Suprapubic skin (tissue), 4 donors: ENCODE measurements around the gene CLN5.

Experiments
- EP300 ChIP-seq: sonication (generic); formaldehyde crosslinking; IDR thresholded peaks from one replicate; pipeline ENCODE4 v1.6.1; 2017; ENCODE audit warnings: antibody characterized with exemption
- POLR2A ChIP-seq, 2 donors: fragments of 450-650 bp; IDR thresholded peaks; one replicate each; pipeline ENCODE4 v1.6.1; 2017; ENCODE audit warnings: antibody characterized with exemption in 2 of 2, mild to moderate bottlenecking in 2 of 2, moderate library complexity in 2 of 2
- POLR2AphosphoS5 ChIP-seq, 3 donors: sonication (generic); formaldehyde crosslinking; IDR thresholded peaks; one replicate each; pipeline ENCODE4 v1.6.1; 2017; ENCODE audit warnings: antibody characterized with exemption in 3 of 3
- TF ChIP-seq, protein P1 (sequence below), 2 donors: fragments of 200-600 bp in 1 of 2; fragments of 450-650 bp in 1 of 2; sonication (generic) in 1 of 2; IDR thresholded peaks; one replicate each; pipeline ENCODE4 v1.5.1; 2016 to 2019; ENCODE audit warnings: antibody characterized with exemption in 2 of 2, mild to moderate bottlenecking in 1 of 2, moderate library complexity in 1 of 2

DNA sequence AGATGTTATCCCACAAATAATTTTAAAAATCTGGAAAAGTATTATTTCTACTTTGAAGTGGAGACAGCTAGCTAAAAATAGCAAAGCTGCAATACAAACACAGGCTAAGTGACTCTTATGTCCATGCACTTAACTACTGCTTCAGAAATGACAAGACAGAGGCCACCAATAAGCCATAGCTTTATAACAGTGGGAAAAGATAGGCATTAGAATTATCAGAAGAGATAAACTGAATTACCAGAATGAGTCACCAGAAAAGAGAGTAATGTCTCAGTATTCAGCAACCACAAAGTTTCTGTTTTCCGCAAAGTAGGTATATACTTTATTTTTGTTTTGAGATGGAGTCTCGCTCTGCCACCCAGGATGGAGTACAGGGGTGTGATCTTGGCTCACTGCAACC is 17.1 kb downstream of the CLN5 start:
- TF ChIP-seq, protein P1, sequence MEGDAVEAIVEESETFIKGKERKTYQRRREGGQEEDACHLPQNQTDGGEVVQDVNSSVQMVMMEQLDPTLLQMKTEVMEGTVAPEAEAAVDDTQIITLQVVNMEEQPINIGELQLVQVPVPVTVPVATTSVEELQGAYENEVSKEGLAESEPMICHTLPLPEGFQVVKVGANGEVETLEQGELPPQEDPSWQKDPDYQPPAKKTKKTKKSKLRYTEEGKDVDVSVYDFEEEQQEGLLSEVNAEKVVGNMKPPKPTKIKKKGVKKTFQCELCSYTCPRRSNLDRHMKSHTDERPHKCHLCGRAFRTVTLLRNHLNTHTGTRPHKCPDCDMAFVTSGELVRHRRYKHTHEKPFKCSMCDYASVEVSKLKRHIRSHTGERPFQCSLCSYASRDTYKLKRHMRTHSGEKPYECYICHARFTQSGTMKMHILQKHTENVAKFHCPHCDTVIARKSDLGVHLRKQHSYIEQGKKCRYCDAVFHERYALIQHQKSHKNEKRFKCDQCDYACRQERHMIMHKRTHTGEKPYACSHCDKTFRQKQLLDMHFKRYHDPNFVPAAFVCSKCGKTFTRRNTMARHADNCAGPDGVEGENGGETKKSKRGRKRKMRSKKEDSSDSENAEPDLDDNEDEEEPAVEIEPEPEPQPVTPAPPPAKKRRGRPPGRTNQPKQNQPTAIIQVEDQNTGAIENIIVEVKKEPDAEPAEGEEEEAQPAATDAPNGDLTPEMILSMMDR (IDR thresholded peaks at IDR 0.05), result no peak
- no peak for TF ChIP-seq POLR2A (IDR thresholded peaks at IDR 0.05)
- TF ChIP-seq EP300, result no peak
- TF ChIP-seq POLR2AphosphoS5 (IDR thresholded peaks at IDR 0.05), result no peak
